Fibroblast of skin of scalp (primary cell): Measurements from ENCODE around the gene MAP3K10.

Experiments
- DNase-seq: peaks from one replicate; pipeline ENCODE4 v3.0.0-alpha.2; 2013

The MAP3K10 gene

GRCh38 chr19:40233811-40234389 is 42.7 kb downstream of the MAP3K10 start:
- no peak for DNase-seq

GRCh38 chr19:40234429-40235237 is 43.4 kb downstream of the MAP3K10 start:
- DNase-seq, result no peak

- no peak for DNase-seq
Observed at GRCh38 chr19:40235238-40236025, 44.2 kb downstream of the MAP3K10 start.

- DNase-seq, result no peak
Observed at GRCh38 chr19:40236026-40236355, 44.8 kb downstream of the MAP3K10 start.

GRCh38 chr19:40236366-40236765 is 45.1 kb downstream of the MAP3K10 start:
- DNase-seq, result no peak

- no peak for DNase-seq
Observed at GRCh38 chr19:40237791-40238190, 46.6 kb downstream of the MAP3K10 start.

GRCh38 chr19:40238775-40239174 is 47.5 kb downstream of the MAP3K10 start:
- DNase-seq, result no peak

- DNase-seq, result no peak
Observed at GRCh38 chr19:40239415-40240226, 48.4 kb downstream of the MAP3K10 start.

- DNase-seq, result no peak
Observed at GRCh38 chr19:40240332-40240731, 49.1 kb downstream of the MAP3K10 start.

- DNase-seq, result no peak
Observed at GRCh38 chr19:40241125-40241808, 50.0 kb downstream of the MAP3K10 start.

- DNase-seq, result no peak
Observed at GRCh38 chr19:40241809-40242384, 50.7 kb downstream of the MAP3K10 start.

GRCh38 chr19:40242480-40242879 is 51.3 kb downstream of the MAP3K10 start:
- no peak for DNase-seq

- DNase-seq, result no peak
Observed at GRCh38 chr19:40243181-40243580, 52.0 kb downstream of the MAP3K10 start.

GRCh38 chr19:40244579-40245317 is 53.5 kb downstream of the MAP3K10 start:
- DNase-seq, result peak; percentile 14

GRCh38 chr19:40245506-40246128 is 54.4 kb downstream of the MAP3K10 start:
- no peak for DNase-seq

- no peak for DNase-seq
Observed at GRCh38 chr19:40246292-40247073, 55.3 kb downstream of the MAP3K10 start.

GRCh38 chr19:40247178-40247577 is 56.0 kb downstream of the MAP3K10 start:
- DNase-seq, result no peak

- no peak for DNase-seq
Observed at GRCh38 chr19:40247735-40248262, 56.6 kb downstream of the MAP3K10 start.

GRCh38 chr19:40249201-40249600 is 58.0 kb downstream of the MAP3K10 start:
- DNase-seq, result no peak
